ENCODE measurements around the gene LGI1.
"Not testable (repeated sequence)": the region's sequence is repeated elsewhere in the genome, so short reads cannot be mapped to it uniquely, and the experiment has no call there.

Gene LGI1

DNA sequence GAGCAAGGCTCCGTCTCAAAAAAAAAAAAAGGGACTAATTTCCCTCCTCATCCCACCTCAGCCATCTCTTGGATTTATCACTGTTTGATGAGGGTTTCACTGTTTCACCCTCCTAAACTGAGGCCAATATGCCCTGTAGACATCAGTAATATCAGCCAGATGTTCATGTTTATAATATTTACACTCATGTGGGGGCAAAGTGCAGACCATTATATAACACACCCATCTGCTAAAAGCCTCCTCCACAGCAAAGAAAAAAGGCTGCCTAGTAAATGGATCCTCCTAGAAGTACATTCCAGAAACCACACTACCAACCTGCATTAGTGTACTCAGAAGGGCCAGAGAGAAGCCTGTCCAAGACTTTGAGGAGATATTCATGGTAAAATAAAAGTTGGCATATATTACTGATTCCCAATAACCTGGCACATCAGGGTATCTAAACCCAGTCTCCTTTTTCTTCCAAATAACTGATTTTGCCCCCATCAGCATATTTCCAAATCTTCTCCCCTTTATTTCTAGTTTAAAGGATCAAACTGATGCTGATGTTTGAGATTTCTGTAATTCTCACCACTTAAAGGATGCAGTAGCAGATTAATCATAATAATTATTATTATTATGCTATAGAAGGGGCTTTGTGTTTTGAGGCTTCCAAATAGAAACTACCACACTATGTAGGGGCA is 55.1 kb downstream of the LGI1 start:
- no peak for DNase-seq

DNA sequence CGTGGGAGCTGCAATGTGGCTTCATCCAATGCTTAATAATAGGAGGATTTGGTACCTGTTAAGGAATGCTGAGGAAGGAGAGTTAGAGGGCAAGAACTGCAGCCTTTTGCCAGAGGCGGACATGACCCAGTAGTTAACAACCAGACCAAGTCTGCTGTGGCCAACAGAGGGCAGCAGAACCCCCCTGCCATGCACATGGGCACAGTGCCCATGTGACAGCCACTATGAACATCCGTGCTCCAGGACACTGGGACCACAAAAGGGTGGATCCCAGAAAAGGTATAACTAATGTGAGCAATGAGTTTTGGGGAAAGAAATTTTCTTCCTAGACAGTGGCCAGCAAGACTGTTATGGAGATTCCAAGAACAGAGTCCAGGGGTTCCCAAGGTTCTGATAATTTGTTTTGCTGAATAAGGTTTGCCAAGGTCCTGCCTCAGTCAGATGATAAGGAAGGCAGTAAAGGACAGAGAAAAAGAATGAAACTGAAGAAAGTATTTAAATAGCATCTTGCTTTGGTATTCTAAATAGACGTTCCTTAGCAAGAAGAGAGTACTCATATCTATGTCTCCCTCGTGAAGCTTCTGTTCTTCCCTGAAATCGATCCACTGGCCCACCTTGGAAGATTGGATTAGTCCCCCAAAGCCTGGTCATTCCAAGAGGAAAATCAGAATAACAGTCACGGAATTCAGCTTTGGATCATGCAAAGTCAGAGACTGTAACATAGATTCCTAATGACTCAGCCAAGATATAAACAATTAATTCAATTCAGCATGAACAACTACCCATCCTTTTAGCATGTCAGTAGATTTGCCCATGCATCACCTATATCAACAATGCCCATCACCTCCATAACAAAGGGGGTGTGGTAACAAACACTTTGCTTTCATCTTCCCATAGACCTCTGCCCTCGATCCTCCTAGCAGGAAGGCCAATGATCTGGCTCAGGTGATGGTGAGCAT is 56.0 kb downstream of the LGI1 start:
- DNase-seq = peak; percentile 27

DNA sequence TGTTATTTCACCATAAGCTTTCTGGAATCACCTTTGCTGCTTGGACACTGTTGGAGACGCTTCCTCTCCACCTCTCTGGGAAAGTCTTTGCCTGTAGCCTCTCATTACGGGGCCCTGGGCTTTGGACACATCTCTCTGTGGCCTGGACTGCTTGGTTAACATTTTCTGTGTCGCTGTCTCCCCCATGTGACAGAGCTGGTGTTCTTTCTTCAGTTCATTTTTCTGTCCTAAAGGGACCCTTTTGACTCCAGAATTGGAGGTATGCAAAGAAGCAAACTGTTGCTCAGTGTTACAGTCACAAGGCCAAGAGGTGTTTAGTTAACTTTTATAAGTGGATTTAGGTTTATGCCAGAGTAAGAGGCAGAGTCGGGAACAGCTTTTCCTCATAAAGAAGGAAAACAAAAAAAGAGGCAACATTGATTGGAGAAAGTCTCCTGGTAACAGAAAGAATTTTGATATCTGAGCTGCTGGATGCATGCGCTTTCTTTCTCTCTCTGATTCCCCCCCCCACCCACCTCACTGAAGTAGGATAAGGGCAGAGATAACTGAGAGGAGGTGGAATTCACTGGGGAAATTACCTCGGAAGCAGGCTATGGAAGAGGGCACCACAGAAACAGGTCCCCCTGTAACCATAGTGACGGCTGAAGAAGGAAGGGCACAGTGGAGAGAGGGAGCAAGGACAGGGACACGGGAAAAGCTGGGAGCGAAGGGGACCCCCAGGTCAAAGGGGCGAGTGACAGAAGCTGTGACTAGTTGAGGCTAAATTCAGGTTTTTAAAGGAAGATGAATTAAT is 57.8 kb downstream of the LGI1 start:
- DNase-seq = no peak

DNA sequence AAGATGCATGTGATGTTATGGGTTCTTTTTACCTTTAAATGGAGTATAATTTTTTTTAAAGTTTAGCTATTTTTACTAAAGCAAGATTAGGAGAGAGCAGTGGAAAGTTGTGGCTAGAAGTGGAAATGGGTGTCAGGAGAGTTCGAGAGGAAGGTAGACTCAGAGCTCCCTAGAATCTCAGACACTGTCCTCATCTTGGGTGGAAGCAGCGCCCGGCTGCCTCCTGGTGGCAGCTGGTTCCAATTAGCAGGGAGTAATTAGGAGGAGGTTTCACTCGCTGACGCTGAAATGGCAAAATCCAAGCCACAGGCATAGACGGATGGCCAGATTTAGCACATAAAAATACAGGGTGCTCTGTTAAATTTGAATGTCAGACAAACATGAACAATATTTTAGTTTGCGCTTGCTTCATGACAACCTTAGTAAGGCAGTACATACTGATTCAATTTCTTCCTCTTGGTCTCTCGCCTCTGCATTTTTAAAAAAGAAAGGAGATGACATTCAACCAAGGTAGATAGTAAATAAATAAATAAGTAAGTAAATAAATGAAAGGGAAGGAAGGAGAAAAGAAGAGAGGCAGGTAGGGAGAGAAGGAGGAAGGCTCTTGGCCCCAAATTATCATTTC is 58.5 kb downstream of the LGI1 start:
- DNase-seq = peak; percentile 26

DNA sequence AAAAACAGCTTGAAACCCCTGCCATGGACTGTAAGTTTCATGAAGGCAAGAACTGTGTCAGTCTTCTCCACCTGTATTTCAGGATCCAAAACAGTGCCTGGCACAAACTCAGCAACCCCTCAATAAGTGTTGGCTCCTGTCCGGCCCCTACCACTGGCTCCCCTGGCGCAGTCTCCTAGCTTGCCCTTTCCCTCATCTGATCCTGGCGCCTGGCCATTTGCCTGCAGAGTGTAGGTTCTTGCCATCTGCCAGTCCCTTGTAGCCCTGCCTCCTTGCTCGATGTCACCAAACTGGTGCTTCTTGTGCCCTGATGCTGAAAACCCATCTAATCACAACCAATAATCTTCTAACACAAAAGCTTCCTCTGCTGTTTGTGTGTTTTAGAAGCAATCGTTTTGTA is 60.4 kb downstream of the LGI1 start:
- DNase-seq = no peak

DNA sequence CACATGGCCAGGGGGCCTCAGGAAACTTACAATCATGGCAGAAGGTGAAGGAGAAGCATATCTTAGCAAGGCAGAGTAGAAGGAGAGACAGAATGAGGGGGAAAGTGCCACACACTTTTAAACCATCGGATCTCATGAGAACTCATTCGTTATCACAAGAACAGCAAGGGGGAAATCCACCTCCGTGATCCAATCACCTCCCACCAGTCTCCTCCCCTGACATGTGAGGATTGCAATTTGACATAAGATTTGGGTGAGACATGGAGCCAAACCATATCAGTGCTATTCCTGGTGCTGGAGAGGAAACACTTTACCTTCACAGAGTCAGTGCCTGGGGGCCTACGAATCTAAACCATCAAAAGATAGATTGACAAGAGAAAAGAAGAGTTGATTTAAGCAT is 61.8 kb downstream of the LGI1 start:
- no peak for DNase-seq

DNA sequence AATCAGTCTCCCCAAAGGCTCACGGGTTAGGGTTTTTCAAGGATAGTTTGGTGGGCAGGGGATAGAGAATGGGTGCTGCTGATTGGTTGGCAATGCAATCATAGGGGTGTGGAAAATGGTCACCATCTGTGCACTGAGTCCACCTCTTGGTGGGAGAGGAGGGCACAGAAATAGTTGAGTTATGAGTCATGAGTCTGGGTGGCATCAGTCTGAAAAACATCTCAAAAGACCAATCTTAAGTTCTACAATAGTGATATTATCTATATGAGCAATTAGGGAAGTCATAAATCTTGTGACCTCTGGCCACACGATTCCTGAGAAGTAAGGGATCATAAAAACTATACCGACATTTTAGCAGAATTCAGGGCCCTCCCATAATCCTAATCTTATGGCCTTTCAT is 62.7 kb downstream of the LGI1 start:
- no peak for DNase-seq

DNA sequence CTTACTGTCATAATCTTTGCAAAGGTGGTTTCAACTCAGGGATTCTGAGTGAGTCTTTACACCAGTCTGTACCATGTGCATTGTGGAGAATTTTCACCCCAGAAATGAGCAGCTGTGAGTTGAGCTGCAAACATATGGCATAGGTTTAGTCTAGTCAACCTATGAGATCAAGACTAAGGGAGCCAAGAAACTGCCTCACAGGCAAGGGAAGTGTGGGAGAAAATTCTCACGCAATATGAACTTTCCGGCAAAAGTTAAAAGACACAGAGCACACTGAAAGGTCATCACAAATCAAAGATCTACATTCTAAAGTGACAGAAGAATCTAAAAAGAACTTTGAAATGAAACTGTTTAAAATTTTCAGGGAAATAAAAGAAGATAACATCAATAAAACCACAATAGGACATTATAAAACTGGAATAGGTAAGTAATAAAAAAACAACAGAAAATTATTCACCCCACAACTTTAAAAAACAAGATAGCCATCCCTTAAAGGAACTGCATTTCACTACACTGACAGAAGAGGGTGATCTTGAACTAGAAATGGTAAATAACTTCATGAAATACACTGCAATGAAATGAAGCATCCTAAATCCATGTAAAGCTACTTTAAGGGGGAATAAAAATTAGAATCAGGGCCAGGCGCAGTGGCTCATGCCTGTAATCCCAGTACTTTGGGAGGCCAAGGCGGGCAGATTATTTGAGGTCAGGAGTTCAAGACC is 63.5 kb downstream of the LGI1 start:
- no peak for DNase-seq

DNA sequence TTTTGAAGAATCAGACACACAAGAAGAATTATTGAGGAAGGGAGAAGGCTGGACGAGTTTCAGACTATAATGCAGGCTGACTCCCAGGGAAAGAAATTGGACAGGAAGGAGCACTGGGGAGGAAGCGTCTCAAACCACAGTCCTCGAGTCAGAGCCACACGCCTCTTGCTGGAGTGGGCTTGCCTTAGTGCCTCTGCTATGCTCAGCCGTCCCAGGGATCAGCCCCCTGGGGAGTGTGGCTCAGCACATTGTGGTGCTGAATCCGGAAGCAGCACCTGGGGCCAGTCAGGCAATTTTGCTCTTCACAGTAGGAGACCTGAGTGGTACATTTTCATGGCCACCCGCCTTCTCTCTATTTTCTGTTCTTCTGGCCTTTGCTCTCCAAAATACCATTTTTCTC is 68.6 kb downstream of the LGI1 start:
- DNase-seq = no peak

DNA sequence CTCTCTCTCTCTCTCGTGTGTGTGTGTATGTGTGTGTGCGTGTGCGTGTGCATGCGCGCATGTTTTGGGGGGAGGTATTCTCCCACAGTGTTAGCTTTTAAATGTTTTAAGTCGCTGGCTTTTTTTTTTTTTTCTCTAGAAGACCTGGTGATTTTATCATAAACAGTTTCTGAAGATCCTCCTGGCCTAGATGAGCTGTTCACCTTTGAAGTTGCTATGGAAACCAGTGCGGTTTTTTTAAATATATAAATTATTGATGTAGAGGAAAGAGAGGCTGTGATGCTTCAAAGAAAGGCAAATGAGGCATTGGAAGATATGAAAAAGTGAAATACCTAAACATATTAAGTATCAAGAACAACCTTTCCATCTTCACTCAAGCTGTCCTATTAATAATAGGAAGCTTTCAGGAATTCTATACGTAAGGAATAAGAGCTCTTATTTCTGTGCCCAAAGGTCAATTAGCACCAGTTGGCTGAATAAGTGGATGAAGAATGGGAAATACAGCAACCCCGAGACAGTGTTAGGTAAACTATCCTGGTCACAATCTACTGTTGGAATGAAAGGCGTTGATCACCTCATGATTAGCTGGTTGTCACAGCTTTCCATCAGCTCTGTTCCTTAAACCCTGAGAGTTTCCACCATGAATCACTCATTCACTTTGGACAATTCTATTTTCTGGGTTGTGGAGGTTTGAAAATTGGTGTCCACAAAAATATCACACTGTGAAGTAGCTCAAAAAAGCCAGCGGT is 69.5 kb downstream of the LGI1 start:
- DNase-seq = peak; percentile 5

DNA sequence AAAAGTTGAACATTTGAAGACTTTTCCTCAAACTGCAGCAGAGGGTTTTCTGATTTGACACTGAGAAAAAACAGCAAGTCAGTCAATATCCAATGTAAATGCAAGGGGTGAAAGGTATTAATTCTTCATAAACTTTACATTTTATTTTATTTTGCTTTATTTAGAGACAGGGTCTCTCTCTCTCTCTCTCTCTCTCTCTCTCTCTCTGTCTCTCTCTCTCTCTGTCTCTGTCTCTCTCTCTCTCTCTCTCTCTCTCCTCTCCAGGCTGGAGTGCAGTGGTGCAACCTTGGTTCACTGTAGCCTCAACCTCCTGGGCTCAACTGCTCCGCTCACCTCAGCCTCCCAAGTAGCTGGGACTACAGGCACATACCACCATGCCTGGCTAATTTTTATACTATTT is 73.3 kb downstream of the LGI1 start:
- not testable (repeated sequence) for DNase-seq

DNA sequence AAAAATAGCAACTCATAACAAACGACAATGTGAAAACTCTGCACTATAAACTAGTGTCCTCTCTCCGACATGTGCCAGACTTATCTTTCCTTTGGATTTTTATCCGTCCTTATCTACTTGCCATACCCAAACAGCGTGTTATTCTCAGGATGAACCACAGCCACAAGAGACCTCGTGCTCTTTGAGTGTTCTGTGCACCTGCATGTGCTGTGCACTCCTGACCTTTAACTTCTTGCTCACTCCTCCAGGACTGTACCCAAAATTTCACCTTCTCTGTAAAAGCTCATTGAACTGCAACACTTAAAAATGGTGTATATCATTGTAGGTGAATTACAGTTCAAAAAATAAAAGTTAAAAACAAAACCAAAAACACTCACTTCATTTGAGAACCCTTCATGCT is 78.0 kb downstream of the LGI1 start:
- no peak for DNase-seq

DNA sequence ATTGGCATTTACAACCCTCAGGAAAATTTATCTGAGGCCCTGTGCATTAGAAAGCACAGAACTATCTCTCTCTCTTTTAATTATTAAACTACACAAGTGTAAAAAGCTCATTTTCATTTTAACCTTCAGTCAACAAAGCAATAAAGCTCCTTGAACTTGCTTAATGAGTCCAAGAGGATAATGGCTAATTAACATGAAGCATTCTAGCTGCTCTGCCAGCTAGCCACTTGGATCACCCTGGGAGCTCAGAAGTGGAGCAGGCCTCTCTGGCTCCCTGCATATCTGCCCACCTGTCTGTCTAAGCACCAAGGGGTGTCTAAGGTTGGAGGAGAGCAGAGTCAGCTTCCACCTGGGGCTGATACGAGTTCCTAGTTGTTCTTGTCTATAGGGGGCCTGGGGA is 80.1 kb downstream of the LGI1 start:
- DNase-seq = no peak

DNA sequence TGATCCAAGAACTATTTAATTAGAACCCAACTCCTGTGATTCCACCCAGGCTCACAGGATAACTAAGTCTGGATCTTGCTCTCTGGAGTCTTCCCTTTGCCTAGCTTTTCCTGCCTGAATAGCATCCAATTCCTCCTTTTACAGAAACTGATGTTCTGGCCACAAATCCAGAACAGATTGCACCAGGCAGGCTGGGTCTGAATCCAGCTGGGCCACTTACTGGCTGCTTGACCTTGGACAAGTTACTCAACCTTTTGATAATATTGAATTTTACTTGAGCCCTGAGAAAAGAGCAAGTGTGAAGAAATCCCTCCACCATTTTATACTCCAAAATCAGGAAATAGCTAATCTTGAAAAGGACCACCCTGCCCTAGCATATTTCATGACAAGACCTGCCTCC is 80.5 kb downstream of the LGI1 start:
- DNase-seq = no peak

DNA sequence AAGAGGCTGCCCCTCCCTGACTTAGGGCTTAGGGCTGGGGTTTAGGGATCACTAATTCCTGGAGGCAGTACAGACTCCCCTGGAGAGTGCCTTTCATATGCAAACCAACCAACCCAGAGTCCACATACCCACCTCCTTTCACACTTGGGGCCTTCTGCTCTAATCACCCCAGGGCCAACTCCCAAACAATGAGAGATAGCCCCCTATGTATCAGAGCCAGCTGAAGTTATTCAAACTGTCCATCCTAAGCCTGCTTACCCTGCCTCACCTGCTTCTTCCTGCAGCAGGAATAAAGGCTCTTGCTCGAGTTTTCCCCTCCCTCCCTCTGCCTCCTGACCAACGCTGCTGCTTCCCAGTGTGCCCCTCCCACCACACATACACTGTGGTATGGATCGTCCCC is 84.2 kb downstream of the LGI1 start:
- DNase-seq = no peak

DNA sequence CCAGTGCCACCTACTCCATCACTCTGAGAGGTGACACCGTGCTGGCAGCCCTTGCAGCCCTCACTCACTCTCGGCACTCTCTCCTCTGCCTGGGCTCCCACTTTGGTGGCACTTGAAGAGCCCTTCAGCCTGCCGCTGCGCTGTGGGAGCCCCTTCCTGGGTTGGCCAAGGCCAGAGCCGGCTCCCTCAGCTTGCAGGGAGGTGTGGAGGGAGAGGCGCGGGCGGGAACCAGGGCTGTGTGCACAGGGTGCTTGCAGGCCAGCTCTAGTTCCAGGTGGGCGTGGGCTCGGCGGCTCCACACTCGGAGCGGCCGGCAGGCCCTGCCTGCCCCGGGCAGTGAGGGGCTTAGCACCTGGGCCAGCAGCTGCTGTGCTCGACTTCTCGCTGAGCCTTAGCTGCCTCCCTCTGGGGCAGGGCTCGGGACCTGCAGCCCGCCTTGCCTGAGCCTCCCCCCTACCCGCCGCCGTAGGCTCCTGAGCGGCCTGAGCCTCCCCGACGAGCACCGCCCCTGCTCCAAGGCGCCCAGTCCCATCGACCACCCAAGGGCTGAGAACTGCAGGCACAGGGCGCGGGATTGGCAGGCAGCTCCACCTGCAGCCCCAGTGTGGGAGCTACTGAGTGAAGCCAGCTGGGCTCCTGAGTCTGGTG is 87.4 kb downstream of the LGI1 start:
- no peak for DNase-seq

All from CD4-positive, alpha-beta T cell treated with Interleukin-17A for 1 hour (primary cell).